ENCODE measurements around the gene PAGE2.
"Not testable (repeated sequence)": the region's sequence is repeated elsewhere in the genome, so short reads cannot be mapped to it uniquely, and the experiment has no call there.

The PAGE2 gene

GRCh38 chrX:55127692-55128091 is 38.9 kb downstream of the PAGE2 start:
- DNase-seq, result peak in 3 of 4 experiments; percentile 7 to 37 (median 37)

- DNase-seq, result peak in 3 of 4 experiments; percentile 3 to 13 (median 3)
These were observed 40.5 kb downstream of the PAGE2 start for GRCh38 chrX:55129361-55129760.

GRCh38 chrX:55130481-55130880 is 41.7 kb downstream of the PAGE2 start:
- DNase-seq, result no peak

GRCh38 chrX:55132416-55132815 is 43.6 kb downstream of the PAGE2 start:
- DNase-seq, result no peak

GRCh38 chrX:55135171-55135570 is 46.4 kb downstream of the PAGE2 start:
- DNase-seq, result peak; percentile 7 to 42 (median 33)

- not testable (repeated sequence) for DNase-seq
These were observed 52.0 kb downstream of the PAGE2 start for GRCh38 chrX:55140800-55141199.
